Measurements from ENCODE around the gene FGD6.
"Not testable (repeated sequence)": the region's sequence is repeated elsewhere in the genome, so short reads cannot be mapped to it uniquely, and the experiment has no call there.

The FGD6 gene

DNA sequence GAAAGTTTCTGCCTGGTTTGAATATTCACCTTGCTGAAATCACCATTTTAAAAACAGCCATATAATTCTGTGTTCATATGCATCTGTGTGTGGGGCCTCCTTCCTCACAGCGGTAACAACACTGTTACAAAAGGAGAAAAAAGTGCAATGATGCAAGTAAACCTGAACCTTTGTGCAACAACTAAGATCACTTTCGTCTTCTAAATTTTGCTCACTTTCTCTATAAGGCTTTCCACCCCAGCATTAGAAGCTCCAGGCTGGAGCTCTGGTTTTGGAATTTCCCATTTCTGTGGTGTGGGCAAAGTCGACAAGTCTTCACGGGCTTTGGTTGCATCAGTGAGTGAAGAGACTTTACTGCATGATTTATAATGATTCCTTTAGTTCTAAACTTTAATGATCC is 18.4 kb downstream of the FGD6 start:
- Histone ChIP-seq H3K27ac (ENCODE audit: insufficient read depth, low read length, poor library complexity, severe bottlenecking) (no peak overlapping the region), H3K9me3 (ENCODE audit: control insufficient read depth, low read length) (no peaks in the 10 kb centered on the region), H3K36me3 (ENCODE audit: control insufficient read depth, insufficient read depth, low read length) (no peaks in the 10 kb centered on the region), H3K4me1 (ENCODE audit: control insufficient read depth, insufficient read depth, low read length, poor library complexity, severe bottlenecking) (no peaks in the 10 kb centered on the region), H3K4me3 (ENCODE audit: insufficient read depth, low read depth, low read length, poor library complexity, severe bottlenecking) (no peak overlapping the region), H3K27me3 (replicated peaks; ENCODE audit: control insufficient read depth, insufficient read depth, low read length, poor library complexity, severe bottlenecking) (no peaks in the 10 kb centered on the region)
- DNase-seq = no peak

DNA sequence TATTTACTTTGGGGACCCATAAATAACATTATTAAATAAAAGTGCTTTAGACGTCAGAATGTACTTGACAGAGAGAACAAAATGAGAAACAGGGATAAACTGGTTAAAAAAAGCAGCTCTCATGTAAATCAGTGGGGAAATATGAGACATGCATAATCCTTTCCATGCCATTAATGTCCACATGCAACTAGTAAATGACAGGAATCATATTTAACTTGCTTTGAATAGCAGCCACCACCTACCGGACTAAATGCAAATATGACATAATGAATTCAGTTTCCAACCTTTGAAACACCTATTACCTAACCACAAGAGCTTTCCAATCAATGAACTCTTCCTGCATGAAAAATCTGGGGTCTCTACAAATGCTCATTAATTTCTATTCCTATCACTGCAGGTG is 19.6 kb downstream of the FGD6 start:
- no peak for DNase-seq
- Histone ChIP-seq H3K4me3 (ENCODE audit: insufficient read depth, low read depth, low read length, poor library complexity, severe bottlenecking) (no peak overlapping the region), H3K27me3 (replicated peaks; ENCODE audit: control insufficient read depth, insufficient read depth, low read length, poor library complexity, severe bottlenecking) (no peaks in the 10 kb centered on the region), H3K4me1 (ENCODE audit: control insufficient read depth, insufficient read depth, low read length, poor library complexity, severe bottlenecking) (no peaks in the 10 kb centered on the region), H3K27ac (ENCODE audit: insufficient read depth, low read length, poor library complexity, severe bottlenecking) (no peak overlapping the region), H3K36me3 (ENCODE audit: control insufficient read depth, insufficient read depth, low read length) (no peaks in the 10 kb centered on the region), H3K9me3 (ENCODE audit: control insufficient read depth, low read length) (no peaks in the 10 kb centered on the region)

DNA sequence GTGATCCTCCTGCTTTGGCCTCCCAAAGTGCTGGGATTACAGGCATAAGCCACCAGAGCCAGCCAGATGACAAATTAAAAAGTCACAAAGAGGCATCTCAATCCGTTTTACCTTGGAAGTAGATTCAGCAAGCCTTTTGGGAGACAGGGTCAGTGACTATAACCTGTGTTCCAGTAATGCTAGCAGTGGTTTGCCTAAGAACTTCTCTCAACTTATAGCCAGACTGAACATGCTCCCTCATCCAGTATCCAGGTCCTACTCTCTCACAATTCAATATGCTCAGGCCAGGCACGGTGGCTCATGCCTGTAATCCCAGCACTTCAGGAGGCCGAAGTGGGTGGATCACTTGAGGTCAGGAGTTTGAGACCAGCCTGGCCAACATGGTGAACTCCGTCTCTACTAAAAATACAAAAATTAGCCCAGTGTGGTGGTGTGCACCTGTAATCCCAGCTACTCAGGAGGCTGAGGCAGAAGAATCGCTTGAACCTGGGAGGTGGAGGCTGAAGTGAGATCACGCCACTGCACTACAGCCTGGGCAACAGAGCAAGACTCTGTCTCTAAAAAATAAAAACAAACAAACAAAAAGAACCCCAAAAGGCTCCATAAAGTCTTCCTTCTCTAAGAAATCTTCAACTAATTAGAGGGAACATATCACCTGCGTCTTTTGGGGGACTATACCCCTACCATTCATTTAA is 20.2 kb downstream of the FGD6 start:
- not testable (repeated sequence) for H3K9me3 ChIP-seq (ENCODE audit: control insufficient read depth, low read length); H3K27ac ChIP-seq (ENCODE audit: insufficient read depth, low read length, poor library complexity, severe bottlenecking); DNase-seq; H3K4me3 ChIP-seq (ENCODE audit: insufficient read depth, low read depth, low read length, poor library complexity, severe bottlenecking); H3K27me3 ChIP-seq (replicated peaks; ENCODE audit: control insufficient read depth, insufficient read depth, low read length, poor library complexity, severe bottlenecking); H3K36me3 ChIP-seq (ENCODE audit: control insufficient read depth, insufficient read depth, low read length); H3K4me1 ChIP-seq (ENCODE audit: control insufficient read depth, insufficient read depth, low read length, poor library complexity, severe bottlenecking)

DNA sequence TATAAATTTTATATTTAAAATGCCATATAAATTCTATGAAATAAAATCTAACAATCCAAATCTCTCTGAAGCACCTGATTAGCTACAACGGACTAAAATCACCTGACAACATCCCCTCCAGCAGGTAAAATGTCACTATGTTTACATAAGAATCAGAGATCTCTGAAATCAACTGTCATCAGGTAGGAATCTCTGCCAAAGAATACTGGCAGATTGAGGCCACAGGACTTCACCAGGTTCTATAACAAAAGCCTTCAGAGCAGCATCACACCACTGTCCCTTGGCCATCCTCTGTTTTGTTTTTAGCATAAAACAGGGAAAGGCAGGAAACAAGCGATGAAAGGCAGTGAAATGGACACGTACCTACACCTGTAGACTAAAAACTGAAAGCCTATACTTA is 22.1 kb downstream of the FGD6 start:
- Histone ChIP-seq H3K27ac (ENCODE audit: insufficient read depth, low read length, poor library complexity, severe bottlenecking) (no peak overlapping the region), H3K4me1 (ENCODE audit: control insufficient read depth, insufficient read depth, low read length, poor library complexity, severe bottlenecking) (no peaks in the 10 kb centered on the region), H3K36me3 (ENCODE audit: control insufficient read depth, insufficient read depth, low read length) (no peaks in the 10 kb centered on the region), H3K9me3 (ENCODE audit: control insufficient read depth, low read length) (no peaks in the 10 kb centered on the region), H3K4me3 (ENCODE audit: insufficient read depth, low read depth, low read length, poor library complexity, severe bottlenecking) (no peak overlapping the region), H3K27me3 (replicated peaks; ENCODE audit: control insufficient read depth, insufficient read depth, low read length, poor library complexity, severe bottlenecking) (no peaks in the 10 kb centered on the region)
- no peak for DNase-seq

DNA sequence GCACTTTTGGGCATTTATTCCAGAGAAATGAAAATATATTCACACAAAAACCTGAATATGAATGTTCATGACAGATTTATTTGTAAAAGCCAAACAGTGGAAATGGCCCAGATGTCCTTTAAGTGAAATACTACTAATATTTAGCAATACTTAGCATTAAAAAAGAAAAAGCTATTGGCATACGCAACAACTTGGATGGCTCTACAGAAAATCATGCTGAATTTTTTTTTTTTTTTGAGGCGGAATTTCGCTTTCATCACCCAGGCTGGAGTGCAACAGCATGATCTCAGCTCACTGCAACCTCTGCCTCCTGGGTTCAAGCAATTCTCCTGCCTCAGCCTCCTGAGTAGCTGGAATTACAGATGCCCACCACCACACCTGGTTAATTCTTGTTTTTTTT is 24.1 kb downstream of the FGD6 start:
- H3K4me1 ChIP-seq (ENCODE audit: control insufficient read depth, insufficient read depth, low read length, poor library complexity, severe bottlenecking) = no peaks in the 10 kb centered on the region
- no peaks in the 10 kb centered on the region for H3K27me3 ChIP-seq (replicated peaks; ENCODE audit: control insufficient read depth, insufficient read depth, low read length, poor library complexity, severe bottlenecking)
- H3K9me3 ChIP-seq (ENCODE audit: control insufficient read depth, low read length) = no peaks in the 10 kb centered on the region
- no peaks in the 10 kb centered on the region for H3K36me3 ChIP-seq (ENCODE audit: control insufficient read depth, insufficient read depth, low read length)
- no peak overlapping the region for H3K4me3 ChIP-seq (ENCODE audit: insufficient read depth, low read depth, low read length, poor library complexity, severe bottlenecking)
- no peak overlapping the region for H3K27ac ChIP-seq (ENCODE audit: insufficient read depth, low read length, poor library complexity, severe bottlenecking)
- DNase-seq = no peak

DNA sequence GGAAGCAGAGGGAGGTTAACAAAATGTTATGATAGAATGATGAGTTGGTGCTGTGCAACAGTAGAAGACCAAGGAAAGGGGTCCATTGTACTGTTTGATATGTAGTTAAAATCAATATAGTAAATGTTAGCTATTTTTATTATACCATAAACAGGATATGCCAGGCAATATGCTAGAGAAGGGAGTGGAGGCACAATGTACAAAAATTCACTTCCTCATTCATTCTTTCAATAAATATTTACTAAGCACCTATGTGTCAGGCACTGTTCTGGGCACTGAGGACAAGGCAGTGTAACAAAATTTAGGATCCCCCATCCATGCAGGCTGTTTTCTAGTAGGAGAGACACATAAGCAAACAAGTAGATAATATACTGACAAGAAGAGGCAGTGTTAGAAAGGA is 25.0 kb downstream of the FGD6 start:
- H3K27ac ChIP-seq (ENCODE audit: insufficient read depth, low read length, poor library complexity, severe bottlenecking) = no peak overlapping the region
- H3K9me3 ChIP-seq (ENCODE audit: control insufficient read depth, low read length) = no peaks in the 10 kb centered on the region
- no peaks in the 10 kb centered on the region for H3K36me3 ChIP-seq (ENCODE audit: control insufficient read depth, insufficient read depth, low read length)
- no peaks in the 10 kb centered on the region for H3K4me1 ChIP-seq (ENCODE audit: control insufficient read depth, insufficient read depth, low read length, poor library complexity, severe bottlenecking)
- no peak overlapping the region for H3K4me3 ChIP-seq (ENCODE audit: insufficient read depth, low read depth, low read length, poor library complexity, severe bottlenecking)
- no peak for DNase-seq
- H3K27me3 ChIP-seq (replicated peaks; ENCODE audit: control insufficient read depth, insufficient read depth, low read length, poor library complexity, severe bottlenecking) = no peaks in the 10 kb centered on the region

DNA sequence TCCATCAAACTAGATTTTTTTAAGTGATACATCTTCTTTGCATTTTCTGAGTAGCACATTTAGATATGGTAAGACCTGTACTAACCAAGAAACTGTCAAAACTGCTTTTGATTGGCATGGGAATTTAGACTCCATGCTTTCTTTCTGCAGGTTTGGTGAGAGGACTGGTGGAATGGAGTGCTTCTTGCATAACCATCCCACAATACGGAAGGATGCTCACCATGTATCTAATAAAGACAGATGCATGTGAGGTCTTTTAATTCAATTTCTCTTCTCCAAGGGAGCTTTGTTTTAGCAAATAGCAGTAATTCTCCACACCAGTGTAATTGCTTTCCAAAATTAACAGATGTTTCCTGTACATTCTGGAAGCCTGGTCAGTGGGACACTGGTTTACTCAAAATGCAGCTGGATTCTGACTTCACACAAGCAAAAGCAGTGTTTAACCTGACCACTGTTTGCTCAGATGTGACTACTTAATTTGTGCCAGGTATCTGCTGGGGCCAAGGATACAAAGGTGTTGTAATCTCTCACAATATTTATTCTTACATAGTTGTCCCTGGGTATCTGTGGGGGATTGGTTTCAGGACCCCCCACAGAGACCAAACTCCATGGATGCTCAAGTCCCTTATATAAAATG is 26.1 kb downstream of the FGD6 start:
- Histone ChIP-seq H3K27me3 (replicated peaks; ENCODE audit: control insufficient read depth, insufficient read depth, low read length, poor library complexity, severe bottlenecking) (no peaks in the 10 kb centered on the region), H3K27ac (ENCODE audit: insufficient read depth, low read length, poor library complexity, severe bottlenecking) (no peak overlapping the region), H3K36me3 (ENCODE audit: control insufficient read depth, insufficient read depth, low read length) (no peaks in the 10 kb centered on the region), H3K4me1 (ENCODE audit: control insufficient read depth, insufficient read depth, low read length, poor library complexity, severe bottlenecking) (no peaks in the 10 kb centered on the region), H3K4me3 (ENCODE audit: insufficient read depth, low read depth, low read length, poor library complexity, severe bottlenecking) (no peak overlapping the region), H3K9me3 (ENCODE audit: control insufficient read depth, low read length) (no peaks in the 10 kb centered on the region)
- DNase-seq = no peak

DNA sequence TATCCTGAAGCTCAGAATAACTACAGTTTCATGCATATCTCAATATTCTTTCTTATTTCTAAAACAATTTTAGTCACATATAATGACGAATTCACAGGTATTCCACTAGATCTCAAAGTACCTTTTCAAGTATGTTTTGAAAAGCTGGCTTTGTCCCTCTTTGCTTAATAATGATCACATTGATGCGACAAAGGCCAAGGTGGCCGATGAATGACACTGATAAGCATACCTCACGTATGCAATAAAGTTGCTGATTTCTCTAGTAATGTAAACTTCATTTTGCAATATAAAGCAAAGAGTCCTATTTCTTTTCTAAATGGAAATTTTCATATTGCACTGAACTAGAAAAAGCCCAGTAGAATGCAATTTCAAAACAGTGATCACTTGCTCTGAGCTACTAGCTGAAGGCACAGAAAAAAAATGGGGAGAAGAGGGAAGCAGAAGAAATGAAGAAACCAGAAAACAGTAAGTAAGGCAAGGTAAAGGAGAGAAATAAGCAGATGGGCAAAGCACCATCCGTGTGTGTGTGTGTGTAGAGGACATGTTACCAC is 29.3 kb downstream of the FGD6 start:
- no peaks in the 10 kb centered on the region for H3K9me3 ChIP-seq (ENCODE audit: control insufficient read depth, low read length)
- no peak overlapping the region for H3K27ac ChIP-seq (ENCODE audit: insufficient read depth, low read length, poor library complexity, severe bottlenecking)
- H3K4me1 ChIP-seq (ENCODE audit: control insufficient read depth, insufficient read depth, low read length, poor library complexity, severe bottlenecking) = no peaks in the 10 kb centered on the region
- no peaks in the 10 kb centered on the region for H3K36me3 ChIP-seq (ENCODE audit: control insufficient read depth, insufficient read depth, low read length)
- H3K27me3 ChIP-seq (replicated peaks; ENCODE audit: control insufficient read depth, insufficient read depth, low read length, poor library complexity, severe bottlenecking) = no peaks in the 10 kb centered on the region
- DNase-seq = no peak
- no peak overlapping the region for H3K4me3 ChIP-seq (ENCODE audit: insufficient read depth, low read depth, low read length, poor library complexity, severe bottlenecking)

DNA sequence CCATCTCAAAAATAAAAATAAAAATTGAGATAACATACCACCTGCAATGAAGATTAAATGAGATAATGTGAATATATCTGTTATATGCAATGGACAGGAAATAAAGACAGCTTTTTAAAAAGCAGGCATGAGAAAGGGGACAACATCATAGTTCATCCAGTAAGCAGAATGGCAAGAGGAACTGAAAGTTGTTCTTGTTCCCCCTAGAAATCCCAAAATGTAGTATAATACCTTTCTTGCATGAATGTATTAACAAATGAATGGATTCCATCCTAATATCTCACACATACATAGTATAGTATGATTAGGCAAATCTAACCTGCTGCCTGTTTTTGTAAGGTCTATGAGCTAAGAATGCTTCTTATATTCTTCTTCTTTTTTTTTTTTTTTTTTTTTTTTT is 31.4 kb downstream of the FGD6 start:
- Histone ChIP-seq H3K9me3 (ENCODE audit: control insufficient read depth, low read length) (no peaks in the 10 kb centered on the region), H3K36me3 (ENCODE audit: control insufficient read depth, insufficient read depth, low read length) (no peaks in the 10 kb centered on the region), H3K4me1 (ENCODE audit: control insufficient read depth, insufficient read depth, low read length, poor library complexity, severe bottlenecking) (no peaks in the 10 kb centered on the region), H3K27me3 (replicated peaks; ENCODE audit: control insufficient read depth, insufficient read depth, low read length, poor library complexity, severe bottlenecking) (no peaks in the 10 kb centered on the region), H3K4me3 (ENCODE audit: insufficient read depth, low read depth, low read length, poor library complexity, severe bottlenecking) (no peak overlapping the region), H3K27ac (ENCODE audit: insufficient read depth, low read length, poor library complexity, severe bottlenecking) (no peak overlapping the region)
- DNase-seq = no peak

DNA sequence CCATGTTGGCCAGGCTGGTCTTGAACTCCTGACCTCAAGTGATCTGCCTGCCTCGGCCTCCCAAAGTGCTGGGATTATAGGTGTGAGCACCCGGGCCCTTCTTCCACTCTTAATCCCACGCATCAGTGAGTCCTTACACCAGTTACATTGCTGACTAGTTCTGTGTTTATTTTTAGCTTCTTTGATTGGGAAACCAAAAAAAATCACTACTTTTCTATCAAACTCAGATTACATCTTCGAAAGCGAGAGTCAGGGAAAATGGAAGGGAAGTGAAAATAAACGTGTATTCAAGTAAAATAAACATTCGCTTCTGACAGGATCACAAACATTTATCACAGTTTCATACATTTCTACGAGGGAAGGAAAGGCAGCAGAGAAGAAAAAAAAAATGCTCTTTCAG is 32.2 kb downstream of the FGD6 start:
- Histone ChIP-seq H3K36me3 (ENCODE audit: control insufficient read depth, insufficient read depth, low read length) (no peaks in the 10 kb centered on the region), H3K27ac (ENCODE audit: insufficient read depth, low read length, poor library complexity, severe bottlenecking) (no peak overlapping the region), H3K4me1 (ENCODE audit: control insufficient read depth, insufficient read depth, low read length, poor library complexity, severe bottlenecking) (no peaks in the 10 kb centered on the region), H3K27me3 (replicated peaks; ENCODE audit: control insufficient read depth, insufficient read depth, low read length, poor library complexity, severe bottlenecking) (no peaks in the 10 kb centered on the region), H3K9me3 (ENCODE audit: control insufficient read depth, low read length) (no peaks in the 10 kb centered on the region), H3K4me3 (ENCODE audit: insufficient read depth, low read depth, low read length, poor library complexity, severe bottlenecking) (no peak overlapping the region)
- DNase-seq = no peak
